K562 (cell line): Measurements from ENCODE around the gene ARHGAP31.

ENCODE experiments used
- KDM1A ChIP-seq, 2 experiments: fragments of 450-650 bp; IDR thresholded peaks; 2 replicates each; pipeline ENCODE4 v1.6.1; 2016; ENCODE audit warnings: mild to moderate bottlenecking in 2 of 2
- KHSRP ChIP-seq: fragments of 450-650 bp; IDR thresholded peaks from 2 replicates; pipeline ENCODE4 v1.6.1; 2017
- TF ChIP-seq, protein P1 (sequence below), 3 experiments: fragments of 200-800 bp in 1 of 3; sonication (Bioruptor generic) in 1 of 3; sonication (generic) in 1 of 3; formaldehyde crosslinking in 1 of 3; IDR thresholded peaks; 2 replicates each; pipeline versions ENCODE4 v1.6.1 to v1.8.0; 2016 to 2022; ENCODE audit warnings: mild to moderate bottlenecking in 2 of 3, missing compliant biosample characterization in 2 of 3, missing genetic modification characterization in 2 of 3, missing genetic modification reagents in 1 of 3
- TF ChIP-seq, protein P2 (sequence below), 3 experiments: IDR thresholded peaks in 2 of 3; conservative IDR thresholded peaks in 1 of 3; 2 replicates each; pipeline ENCODE4 v1.5.1; 2011 to 2012; ENCODE audit warnings: low read length in 3 of 3, mild to moderate bottlenecking in 3 of 3, control low read depth in 2 of 3, improper control_type of control experiment in 1 of 3, inconsistent platforms in 1 of 3, low read depth in 1 of 3, mixed read lengths in 1 of 3, moderate library complexity in 1 of 3; ENCODE audit not compliant: insufficient read depth in 2 of 3

DNA sequence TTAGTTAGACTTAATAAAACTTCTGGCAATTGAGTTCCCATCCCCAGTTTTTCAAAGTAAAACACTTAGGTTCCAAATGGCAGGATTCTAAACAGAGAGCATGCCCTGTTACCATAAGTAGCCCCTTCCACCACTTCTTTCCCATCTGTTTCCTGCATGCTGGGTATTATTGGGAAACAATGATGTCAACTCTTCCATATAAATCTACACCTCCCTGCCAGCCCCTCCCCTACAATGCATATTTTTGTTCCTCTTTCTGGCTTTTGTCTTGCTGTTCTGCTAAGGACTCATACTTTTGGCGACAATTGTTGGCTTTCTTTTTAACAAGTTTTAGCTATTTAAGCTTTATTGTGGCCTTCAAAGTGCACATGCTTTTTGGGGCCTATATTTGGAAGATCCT is 11.1 kb downstream of the ARHGAP31 start:
- TF ChIP-seq, protein P1, sequence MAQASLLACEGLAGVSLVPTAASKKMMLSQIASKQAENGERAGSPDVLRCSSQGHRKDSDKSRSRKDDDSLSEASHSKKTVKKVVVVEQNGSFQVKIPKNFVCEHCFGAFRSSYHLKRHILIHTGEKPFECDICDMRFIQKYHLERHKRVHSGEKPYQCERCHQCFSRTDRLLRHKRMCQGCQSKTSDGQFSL (CRISPR knock-in tag; IDR thresholded peaks at IDR 0.05): no peak
- TF ChIP-seq, protein P1 (tag; IDR thresholded peaks at IDR 0.05): no peak
- TF ChIP-seq, protein P2, sequence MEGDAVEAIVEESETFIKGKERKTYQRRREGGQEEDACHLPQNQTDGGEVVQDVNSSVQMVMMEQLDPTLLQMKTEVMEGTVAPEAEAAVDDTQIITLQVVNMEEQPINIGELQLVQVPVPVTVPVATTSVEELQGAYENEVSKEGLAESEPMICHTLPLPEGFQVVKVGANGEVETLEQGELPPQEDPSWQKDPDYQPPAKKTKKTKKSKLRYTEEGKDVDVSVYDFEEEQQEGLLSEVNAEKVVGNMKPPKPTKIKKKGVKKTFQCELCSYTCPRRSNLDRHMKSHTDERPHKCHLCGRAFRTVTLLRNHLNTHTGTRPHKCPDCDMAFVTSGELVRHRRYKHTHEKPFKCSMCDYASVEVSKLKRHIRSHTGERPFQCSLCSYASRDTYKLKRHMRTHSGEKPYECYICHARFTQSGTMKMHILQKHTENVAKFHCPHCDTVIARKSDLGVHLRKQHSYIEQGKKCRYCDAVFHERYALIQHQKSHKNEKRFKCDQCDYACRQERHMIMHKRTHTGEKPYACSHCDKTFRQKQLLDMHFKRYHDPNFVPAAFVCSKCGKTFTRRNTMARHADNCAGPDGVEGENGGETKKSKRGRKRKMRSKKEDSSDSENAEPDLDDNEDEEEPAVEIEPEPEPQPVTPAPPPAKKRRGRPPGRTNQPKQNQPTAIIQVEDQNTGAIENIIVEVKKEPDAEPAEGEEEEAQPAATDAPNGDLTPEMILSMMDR (IDR thresholded peaks at IDR 0.05 in 2 of 3, conservative IDR thresholded peaks at IDR 0.05 in 1 of 3; ENCODE audit: insufficient read depth in 2 of 3, low read depth in 1 of 3, low read length in 3 of 3): no peak
- TF ChIP-seq KHSRP (no peak), KDM1A (IDR thresholded peaks at IDR 0.05) (no peak)
